ENCODE results near the gene TRIB2.

TRIB2 gene

DNA sequence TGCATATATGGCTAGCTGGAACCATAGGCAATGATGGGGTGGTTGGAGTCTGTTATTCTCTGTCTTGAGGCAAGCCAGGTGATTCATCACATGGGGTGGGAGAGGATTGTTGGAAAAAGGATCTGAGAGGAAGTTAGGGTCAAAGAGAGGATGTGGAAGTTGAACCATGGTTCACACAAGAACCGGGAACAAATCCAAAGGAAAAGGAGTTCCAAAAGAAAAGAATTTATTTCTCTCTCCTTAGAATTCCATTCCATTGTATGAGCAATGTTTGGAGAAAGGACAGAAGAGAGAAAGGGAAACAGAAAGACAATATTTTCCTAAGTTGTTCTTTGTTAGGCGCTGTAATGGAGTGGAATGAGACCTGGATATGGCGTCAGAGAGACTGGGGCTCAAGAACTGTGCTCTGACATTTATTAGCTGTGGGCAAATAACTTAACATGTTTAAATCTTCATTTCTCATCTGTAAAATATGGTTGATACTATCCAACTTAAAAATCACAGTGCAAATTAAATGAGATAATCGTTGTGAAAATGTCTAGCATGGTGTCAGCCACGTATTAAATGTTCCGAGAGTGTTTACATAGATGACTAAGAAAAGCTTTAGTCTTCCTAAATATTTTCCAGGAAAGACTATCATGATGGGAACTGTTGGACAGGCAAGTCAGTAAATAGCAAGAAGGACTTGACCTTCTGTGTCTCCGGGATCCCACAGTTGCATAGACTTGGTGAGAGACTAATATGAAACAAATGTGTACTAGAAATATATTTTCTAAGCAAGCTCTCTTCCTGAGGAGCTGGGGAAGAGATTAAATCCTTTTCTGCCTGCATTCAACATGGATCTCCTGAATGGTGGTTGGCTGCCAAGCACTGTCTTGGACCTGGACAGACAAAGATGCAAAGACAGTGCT is 71.4 kb downstream of the TRIB2 start:
- DNase-seq, result no peak

DNA sequence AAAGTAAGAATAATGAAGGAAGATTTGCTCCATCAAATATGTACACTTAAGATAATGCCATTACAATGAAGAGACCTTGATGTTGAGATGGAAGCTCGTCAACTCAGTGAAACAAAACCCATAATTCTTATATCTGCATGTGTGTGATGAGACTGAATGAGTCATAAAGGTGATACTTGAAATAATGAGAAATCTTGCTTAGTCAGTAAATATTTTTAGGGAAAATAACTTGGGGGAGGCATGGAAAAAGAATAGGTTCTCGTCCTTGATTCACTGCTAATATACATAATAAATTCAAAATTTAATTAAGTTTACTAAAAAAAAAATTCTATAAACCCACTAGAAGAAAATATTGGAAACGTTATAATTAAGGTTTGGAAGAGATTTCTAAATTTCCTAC is 75.2 kb downstream of the TRIB2 start:
- no peak for DNase-seq

All from NCI-H82 (cell line).